GM19099 (cell line): ENCODE measurements around the gene RILP.
A peak's percentile ranks its signal among the peaks of the same experiment; 100 is the strongest.

Experiments used
- POLR2A ChIP-seq: IDR thresholded peaks from 3 replicates; pipeline ENCODE4 v1.6.1; 2011; ENCODE audit warnings: low read depth; ENCODE audit not compliant: insufficient read length; ENCODE audit errors: extremely low read depth

Gene RILP

GRCh38 chr17:1648963-1649843, 463 bp downstream of the RILP start:
- TF ChIP-seq POLR2A, result peak; percentile 35

- peak; percentile 41 for TF ChIP-seq POLR2A
Observed at GRCh38 chr17:1648173-1648962, 1.3 kb downstream of the RILP start.

DNA sequence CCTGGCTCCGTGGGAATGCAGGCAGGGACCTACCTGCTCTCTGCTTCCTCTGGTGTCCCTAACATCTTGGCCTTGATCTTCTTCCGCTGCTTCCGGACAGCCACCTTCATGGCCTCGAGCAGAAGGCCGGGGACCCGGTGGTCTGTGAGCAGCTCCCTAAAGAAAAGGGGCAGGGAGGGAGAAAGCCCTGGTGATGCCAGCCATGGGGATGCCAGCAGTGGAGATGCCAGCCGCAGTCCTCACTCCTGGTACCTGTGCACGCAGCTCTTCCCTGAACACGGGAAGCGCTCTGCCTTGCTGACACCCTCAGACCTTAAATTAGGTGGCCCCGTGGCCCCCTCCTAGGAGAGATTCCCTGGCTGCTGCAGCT, 1.9 kb downstream of the RILP start:
- no peak for TF ChIP-seq POLR2A

DNA sequence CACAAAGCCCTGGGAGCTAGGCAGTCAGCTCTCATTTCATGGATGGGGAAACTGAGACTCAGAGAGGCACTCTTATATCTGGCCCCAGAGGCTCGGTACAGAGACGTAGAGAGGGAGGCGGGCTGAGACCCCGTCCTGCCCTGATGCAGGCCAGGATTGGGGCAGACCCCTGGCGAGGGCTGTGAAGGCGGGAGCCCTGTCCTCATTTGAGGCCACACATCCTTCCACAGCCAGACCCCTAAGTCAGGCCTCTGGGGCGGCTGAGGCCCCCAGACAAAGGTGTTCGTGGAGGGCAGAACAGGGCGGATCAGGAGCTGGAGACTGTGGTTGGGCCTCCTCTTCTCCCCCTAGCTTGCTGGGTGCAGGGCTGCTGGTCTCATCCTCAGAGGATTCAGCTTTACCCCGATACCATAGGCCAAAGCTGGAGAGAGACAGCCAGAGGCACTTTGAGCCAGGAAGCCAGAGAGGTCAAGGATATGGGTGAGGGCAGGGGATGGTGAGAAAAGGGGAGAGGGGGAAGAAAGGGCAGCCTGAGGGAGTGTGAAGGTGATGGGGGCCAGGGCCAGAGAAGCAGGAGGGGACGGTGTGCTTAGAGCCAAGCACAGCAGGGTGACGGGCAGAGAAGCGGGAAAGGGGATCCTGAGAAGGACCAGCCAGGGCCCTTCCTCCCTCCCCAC, 3.3 kb downstream of the RILP start:
- no peak for TF ChIP-seq POLR2A

DNA sequence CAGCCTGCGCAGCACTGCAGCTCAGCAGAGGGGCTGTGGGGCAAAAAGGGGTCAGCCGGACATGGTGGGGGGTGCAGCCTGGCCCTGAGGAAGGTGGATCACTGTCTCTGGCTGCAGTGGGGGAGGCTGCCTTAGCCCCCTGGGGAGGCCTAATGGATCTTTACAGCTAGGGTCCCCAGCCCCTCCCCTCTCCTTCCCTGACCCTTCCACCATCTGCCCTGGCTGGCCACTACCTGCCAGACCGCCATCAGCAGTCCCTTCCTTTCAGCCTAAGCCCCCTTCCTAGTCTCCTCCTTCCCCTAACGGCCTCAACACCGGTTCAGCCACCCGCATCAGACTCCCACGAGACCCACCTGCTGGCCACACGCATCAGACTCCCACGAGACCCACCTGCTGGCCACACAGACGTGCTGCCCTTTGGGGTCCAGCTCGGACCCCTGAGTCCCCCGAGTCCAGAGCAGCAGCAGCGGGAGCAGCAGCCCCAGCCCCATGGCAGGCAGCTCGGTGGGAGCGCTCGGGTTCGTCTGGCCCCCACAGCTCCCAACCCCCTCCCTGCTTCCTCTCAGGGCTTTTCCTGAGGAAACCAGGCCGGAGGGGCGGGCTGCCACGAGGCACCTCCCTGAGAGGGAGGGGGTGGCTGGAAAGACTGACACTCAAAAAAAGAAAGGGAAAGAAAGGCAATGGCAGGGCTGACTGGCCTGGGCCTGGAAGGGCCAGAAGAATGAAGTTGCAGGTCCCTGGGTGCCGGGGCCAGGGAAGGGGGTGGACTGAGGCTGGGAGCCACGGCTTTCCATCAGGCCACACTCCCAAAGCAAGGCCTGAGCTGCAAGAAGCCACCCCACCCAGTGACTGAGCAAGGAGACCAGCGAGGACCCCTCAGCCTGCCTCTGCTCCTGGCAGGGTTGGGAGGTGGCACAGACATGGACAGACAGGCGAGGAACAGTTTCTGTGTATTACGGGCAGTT, 4.2 kb downstream of the RILP start, which contains the start of gene SCARF1:
SCARF1 (minus strand) TSS at position 526 of the 965 bp plus-strand sequence; CDS start at position 491, 35 bp downstream.
- peak; percentile 32 for TF ChIP-seq POLR2A

DNA sequence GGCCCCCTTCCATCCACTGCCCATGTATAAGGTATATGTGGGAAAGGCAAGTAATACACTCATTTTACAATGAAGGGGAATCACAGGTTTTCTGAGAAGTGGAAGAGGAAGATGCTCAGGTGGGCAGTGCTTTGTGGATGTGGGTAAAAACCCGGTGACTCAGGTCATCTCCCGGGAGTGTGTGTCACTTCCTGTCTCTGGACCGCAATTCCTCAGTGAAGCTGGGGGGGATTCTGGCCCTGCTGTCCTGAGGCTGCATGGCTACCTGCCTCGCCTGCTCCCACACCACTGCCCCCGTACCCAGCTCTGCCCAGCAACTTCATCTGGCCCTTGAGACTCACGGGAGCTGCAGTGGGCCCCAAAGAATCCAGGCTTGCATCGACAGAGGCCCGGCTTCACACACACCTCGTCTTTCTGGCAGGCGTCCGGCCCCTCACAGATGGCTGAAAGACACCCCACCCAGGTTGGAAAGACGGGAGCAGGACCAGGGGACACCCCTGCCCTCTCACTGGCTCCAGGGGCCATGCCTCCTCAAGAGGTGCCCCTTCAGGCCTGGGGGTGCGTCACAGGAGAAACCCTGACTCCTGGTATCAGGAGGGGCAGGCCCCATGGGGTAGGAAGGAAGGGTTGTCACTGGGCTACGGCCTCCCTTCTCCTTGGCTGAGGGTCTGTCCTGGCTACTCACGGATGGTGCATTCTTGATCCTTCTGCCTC, 5.0 kb downstream of the RILP start:
- TF ChIP-seq POLR2A, result peak; percentile 53

DNA sequence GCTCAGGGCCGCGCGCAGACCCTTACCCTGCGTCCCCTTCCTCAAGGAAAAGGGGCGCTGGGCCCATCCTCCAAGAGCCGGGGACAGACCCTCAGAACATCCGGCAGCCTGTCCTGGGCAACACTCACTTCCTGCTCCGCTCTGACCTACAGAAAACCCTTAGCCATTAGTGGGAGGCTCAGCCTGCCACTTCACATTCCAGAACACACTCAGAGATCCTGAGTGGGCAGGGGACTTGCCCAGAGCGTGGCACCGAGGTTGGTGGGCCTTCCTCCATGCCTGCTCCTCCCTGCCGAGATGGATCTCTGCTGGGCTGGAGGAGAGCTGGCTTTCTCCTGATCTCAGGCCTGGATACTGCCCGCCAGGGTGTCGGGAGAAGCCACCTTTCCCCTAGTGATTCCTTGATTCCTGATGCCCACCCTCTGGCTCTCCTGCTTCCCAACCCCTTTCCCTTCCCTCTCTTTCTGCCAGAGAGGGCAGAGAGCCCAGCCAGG, 5.6 kb downstream of the RILP start:
- no peak for TF ChIP-seq POLR2A

DNA sequence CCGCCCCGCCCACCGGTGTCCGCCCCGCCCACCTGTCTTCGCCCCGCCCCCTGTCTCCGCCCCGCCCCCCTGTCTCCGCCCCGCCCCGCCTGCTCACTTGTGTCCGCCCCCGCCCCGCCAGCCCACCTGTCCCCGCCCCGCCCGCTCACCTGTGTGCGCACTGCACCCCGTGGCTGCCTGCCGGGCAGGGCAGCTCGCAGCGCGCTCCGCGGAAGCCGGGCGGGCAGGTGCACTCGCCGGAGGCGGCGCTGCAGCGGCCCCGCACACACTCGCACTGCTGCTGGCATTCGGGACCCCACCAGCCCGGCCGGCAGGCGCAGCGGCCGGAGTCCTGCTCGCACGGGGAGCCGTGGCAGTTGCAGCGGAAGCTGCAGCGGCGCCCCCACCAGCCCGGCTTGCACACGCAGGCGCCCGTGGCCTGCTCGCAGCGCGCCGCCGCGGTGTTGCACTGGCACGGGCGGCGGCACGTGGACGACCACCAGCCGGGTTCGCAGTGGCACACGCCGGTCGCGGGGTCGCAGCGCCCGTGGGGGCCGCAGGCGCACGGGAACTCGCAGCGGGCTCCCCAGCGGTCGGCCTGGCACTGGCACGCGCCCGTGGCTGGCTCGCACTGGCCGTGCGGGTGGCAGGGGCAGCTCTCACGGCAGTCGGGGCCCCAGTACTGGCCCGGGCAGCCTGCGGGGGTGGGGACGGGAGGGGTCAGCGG, 6.2 kb downstream of the RILP start:
- TF ChIP-seq POLR2A, result peak; percentile 56

- TF ChIP-seq POLR2A, result no peak
Observed at GRCh38 chr17:1641065-1641403, 8.6 kb downstream of the RILP start.

GRCh38 chr17:1640329-1641064, 9.2 kb downstream of the RILP start:
- TF ChIP-seq POLR2A, result no peak

DNA sequence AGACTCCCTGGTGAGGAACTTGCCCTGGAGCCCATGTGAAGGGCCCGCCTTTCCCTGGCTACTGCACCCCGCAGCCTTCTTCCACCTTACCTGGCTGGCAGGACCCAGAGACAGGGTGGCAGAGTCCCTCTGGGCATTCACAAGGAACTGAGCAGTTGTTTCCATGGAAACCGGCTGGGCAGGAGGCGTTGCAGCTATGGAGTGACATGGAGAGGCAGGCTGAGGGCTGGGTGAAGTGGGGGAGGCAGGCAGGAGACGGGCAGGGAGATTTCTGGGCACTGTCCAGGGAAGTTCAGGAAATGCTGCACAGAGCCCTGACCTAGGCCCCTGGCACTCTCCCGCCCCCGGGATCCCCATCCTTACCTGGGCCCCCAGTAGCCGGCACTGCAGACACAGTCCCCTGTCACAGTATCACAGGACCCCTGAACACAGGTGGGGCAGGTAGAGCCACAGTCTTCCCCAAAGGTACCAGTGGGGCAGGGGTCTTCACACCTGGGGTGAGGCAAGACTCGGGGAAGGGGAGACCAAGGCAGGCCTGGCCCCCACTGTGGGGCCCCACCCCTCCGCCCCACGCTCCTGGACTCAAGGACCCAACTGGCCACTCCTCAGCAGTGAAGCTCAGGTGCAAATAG, 10.0 kb downstream of the RILP start:
- no peak for TF ChIP-seq POLR2A

GRCh38 chr17:1638624-1639300, 10.9 kb downstream of the RILP start:
- no peak for TF ChIP-seq POLR2A

DNA sequence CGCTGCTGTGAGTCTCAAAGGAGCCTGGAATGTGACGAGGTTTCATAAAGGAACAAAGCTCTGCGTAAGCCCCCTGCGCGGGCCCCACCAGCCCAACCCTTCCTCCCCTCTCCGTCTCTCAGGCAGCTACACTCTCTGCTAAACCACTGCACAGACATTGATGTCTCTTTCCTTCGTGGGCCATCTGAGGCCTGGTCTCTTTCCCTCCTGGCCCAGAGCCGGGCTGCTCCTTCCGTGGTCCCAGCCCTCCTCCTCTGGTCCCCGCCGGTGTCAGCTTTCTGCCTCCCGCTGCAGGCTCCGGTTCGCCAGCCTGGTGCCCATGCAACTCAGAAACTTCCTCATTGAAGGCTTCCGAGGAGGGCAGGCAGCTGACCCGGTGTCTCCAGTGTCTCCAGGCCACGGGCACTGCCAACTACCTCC, 11.5 kb downstream of the RILP start:
- TF ChIP-seq POLR2A, result no peak
